ENCODE measurements around the gene CDH2. TPM values are rescaled to one million over a fixed set of nuclear protein-coding genes. Genes with fewer than 3 reads are reported as not detected.

The CDH2 gene
- total and polyA plus RNA-seq, 2 donors (not counting 1 experiment from before 2014, with no cell fraction given) = 2.0 to 15.3 TPM

- no peak overlapping the region for H3K4me2 ChIP-seq (ENCODE audit: extremely low read depth, insufficient read depth, low read length)
- TF ChIP-seq CTCF (conservative IDR thresholded peaks at IDR 0.05 in 1 of 2, IDR thresholded peaks at IDR 0.05 in 1 of 2; ENCODE audit: low read depth in 1 of 2, low read length in 2 of 2) = no peak
- no peak for TF ChIP-seq EZH2 (IDR thresholded peaks at IDR 0.05; ENCODE audit: low read length, missing control alignments)
- no peak overlapping the region for H3K4me3 ChIP-seq (replicated peaks in 1 of 4; ENCODE audit: control extremely low read depth in 1 of 4, insufficient read depth in 1 of 4, low read depth in 3 of 4, low read length in 4 of 4)
- no peaks in the 10 kb centered on the region for H4K20me1 ChIP-seq (ENCODE audit: control insufficient read depth, extremely low read depth, insufficient read depth, low read length)
- H3K9ac ChIP-seq (ENCODE audit: insufficient read depth, low read length) = no peak overlapping the region
- H3K27ac ChIP-seq (ENCODE audit: insufficient read depth, low read length) = no peak overlapping the region
- H2AFZ ChIP-seq (ENCODE audit: low read length) = no peak overlapping the region
- no peaks in the 10 kb centered on the region for H3K9me3 ChIP-seq (ENCODE audit: control insufficient read depth, insufficient read depth, low read depth, low read length)
- no peaks in the 10 kb centered on the region for H3K79me2 ChIP-seq (ENCODE audit: control insufficient read depth, insufficient read depth, low read length)
- H3K27me3 ChIP-seq (ENCODE audit: control insufficient read depth, insufficient read depth, low read length) = no peaks in the 10 kb centered on the region
- H3K4me1 ChIP-seq (ENCODE audit: control insufficient read depth, extremely low read depth, insufficient read depth, low read length) = no peaks in the 10 kb centered on the region
- DNase-seq (ENCODE audit: low read depth in 2 of 2) = no peak
- no peaks in the 10 kb centered on the region for H3K36me3 ChIP-seq (ENCODE audit: control insufficient read depth, insufficient read depth, low read length)
These were observed 24.2 kb downstream of the CDH2 start for GRCh38 chr18:28152754-28153153.

GRCh38 chr18:28152354-28152753 is 24.6 kb downstream of the CDH2 start:
- H3K27ac ChIP-seq (ENCODE audit: insufficient read depth, low read length) = no peak overlapping the region
- H3K4me1 ChIP-seq (ENCODE audit: control insufficient read depth, extremely low read depth, insufficient read depth, low read length) = no peaks in the 10 kb centered on the region
- H2AFZ ChIP-seq (ENCODE audit: low read length) = no peak overlapping the region
- H3K9me3 ChIP-seq (ENCODE audit: control insufficient read depth, insufficient read depth, low read depth, low read length) = no peaks in the 10 kb centered on the region
- no peak for TF ChIP-seq CTCF (conservative IDR thresholded peaks at IDR 0.05 in 1 of 2, IDR thresholded peaks at IDR 0.05 in 1 of 2; ENCODE audit: low read depth in 1 of 2, low read length in 2 of 2)
- TF ChIP-seq EZH2 (IDR thresholded peaks at IDR 0.05; ENCODE audit: low read length, missing control alignments) = no peak
- H3K9ac ChIP-seq (ENCODE audit: insufficient read depth, low read length) = no peak overlapping the region
- no peaks in the 10 kb centered on the region for H3K36me3 ChIP-seq (ENCODE audit: control insufficient read depth, insufficient read depth, low read length)
- H3K79me2 ChIP-seq (ENCODE audit: control insufficient read depth, insufficient read depth, low read length) = no peaks in the 10 kb centered on the region
- no peaks in the 10 kb centered on the region for H3K27me3 ChIP-seq (ENCODE audit: control insufficient read depth, insufficient read depth, low read length)
- H3K4me2 ChIP-seq (ENCODE audit: extremely low read depth, insufficient read depth, low read length) = no peak overlapping the region
- no peaks in the 10 kb centered on the region for H4K20me1 ChIP-seq (ENCODE audit: control insufficient read depth, extremely low read depth, insufficient read depth, low read length)
- DNase-seq (ENCODE audit: low read depth in 2 of 2) = no peak
- no peak overlapping the region for H3K4me3 ChIP-seq (replicated peaks in 1 of 4; ENCODE audit: control extremely low read depth in 1 of 4, insufficient read depth in 1 of 4, low read depth in 3 of 4, low read length in 4 of 4)

GRCh38 chr18:28151434-28151833 is 25.5 kb downstream of the CDH2 start:
- Histone ChIP-seq H3K4me2 (ENCODE audit: extremely low read depth, insufficient read depth, low read length) (no peak overlapping the region), H3K4me1 (ENCODE audit: control insufficient read depth, extremely low read depth, insufficient read depth, low read length) (no peaks in the 10 kb centered on the region), H2AFZ (ENCODE audit: low read length) (no peak overlapping the region), H3K27ac (ENCODE audit: insufficient read depth, low read length) (no peak overlapping the region), H3K9ac (ENCODE audit: insufficient read depth, low read length) (no peak overlapping the region), H4K20me1 (ENCODE audit: control insufficient read depth, extremely low read depth, insufficient read depth, low read length) (no peaks in the 10 kb centered on the region), H3K79me2 (ENCODE audit: control insufficient read depth, insufficient read depth, low read length) (no peaks in the 10 kb centered on the region), H3K9me3 (ENCODE audit: control insufficient read depth, insufficient read depth, low read depth, low read length) (no peaks in the 10 kb centered on the region), H3K36me3 (ENCODE audit: control insufficient read depth, insufficient read depth, low read length) (no peaks in the 10 kb centered on the region), H3K27me3 (ENCODE audit: control insufficient read depth, insufficient read depth, low read length) (no peaks in the 10 kb centered on the region), H3K4me3 (replicated peaks in 1 of 4; ENCODE audit: control extremely low read depth in 1 of 4, insufficient read depth in 1 of 4, low read depth in 3 of 4, low read length in 4 of 4) (no peak overlapping the region)
- no peak for DNase-seq (ENCODE audit: low read depth in 2 of 2)
- TF ChIP-seq CTCF (conservative IDR thresholded peaks at IDR 0.05 in 1 of 2, IDR thresholded peaks at IDR 0.05 in 1 of 2; ENCODE audit: low read depth in 1 of 2, low read length in 2 of 2) (no peak), EZH2 (IDR thresholded peaks at IDR 0.05; ENCODE audit: low read length, missing control alignments) (no peak)
